ENCODE results near the gene FNDC3B.

FNDC3B gene

GRCh38 chr3:172192830-172193415 lies 153.5 kb downstream of the FNDC3B start:
- Histone ChIP-seq H3K9me2 (replicated peaks; ENCODE audit: low read depth, low read length) (no peaks in the 10 kb centered on the region), H3K9me3 (ENCODE audit: insufficient read depth, low read depth, low read length) (no peaks in the 10 kb centered on the region), H4K20me1 (ENCODE audit: insufficient read depth, low read length, poor library complexity, severe bottlenecking) (no peaks in the 10 kb centered on the region), H3K27me3 (ENCODE audit: insufficient read depth, low read length, poor library complexity, severe bottlenecking) (no peaks in the 10 kb centered on the region), H3K4me2 (ENCODE audit: low read depth, low read length, poor library complexity, severe bottlenecking) (no peak overlapping the region), H3K79me2 (ENCODE audit: insufficient read depth, low read length) (no peaks in the 10 kb centered on the region), H3F3A (ENCODE audit: low read depth) (no peaks in the 10 kb centered on the region), H3K4me1 (ENCODE audit: insufficient read depth, low read length, poor library complexity, severe bottlenecking) (peaks cover 4% of the 10 kb centered on the region), H2AFZ (ENCODE audit: low read length) (no peak overlapping the region), H3K9ac (ENCODE audit: low read depth, low read length, poor library complexity, severe bottlenecking) (no peak overlapping the region), H3K4me3 (ENCODE audit: low read length, poor library complexity, severe bottlenecking) (no peak overlapping the region), H3K36me3 (ENCODE audit: insufficient read depth, low read length) (no peaks in the 10 kb centered on the region)
- TF ChIP-seq, protein P1, sequence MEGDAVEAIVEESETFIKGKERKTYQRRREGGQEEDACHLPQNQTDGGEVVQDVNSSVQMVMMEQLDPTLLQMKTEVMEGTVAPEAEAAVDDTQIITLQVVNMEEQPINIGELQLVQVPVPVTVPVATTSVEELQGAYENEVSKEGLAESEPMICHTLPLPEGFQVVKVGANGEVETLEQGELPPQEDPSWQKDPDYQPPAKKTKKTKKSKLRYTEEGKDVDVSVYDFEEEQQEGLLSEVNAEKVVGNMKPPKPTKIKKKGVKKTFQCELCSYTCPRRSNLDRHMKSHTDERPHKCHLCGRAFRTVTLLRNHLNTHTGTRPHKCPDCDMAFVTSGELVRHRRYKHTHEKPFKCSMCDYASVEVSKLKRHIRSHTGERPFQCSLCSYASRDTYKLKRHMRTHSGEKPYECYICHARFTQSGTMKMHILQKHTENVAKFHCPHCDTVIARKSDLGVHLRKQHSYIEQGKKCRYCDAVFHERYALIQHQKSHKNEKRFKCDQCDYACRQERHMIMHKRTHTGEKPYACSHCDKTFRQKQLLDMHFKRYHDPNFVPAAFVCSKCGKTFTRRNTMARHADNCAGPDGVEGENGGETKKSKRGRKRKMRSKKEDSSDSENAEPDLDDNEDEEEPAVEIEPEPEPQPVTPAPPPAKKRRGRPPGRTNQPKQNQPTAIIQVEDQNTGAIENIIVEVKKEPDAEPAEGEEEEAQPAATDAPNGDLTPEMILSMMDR (conservative IDR thresholded peaks at IDR 0.05; ENCODE audit: low read length), result no peak
- no peak for TF ChIP-seq EZH2phosphoT487 (IDR thresholded peaks at IDR 0.05; ENCODE audit: borderline replicate concordance)

GRCh38 chr3:172193436-172193835 lies 154.1 kb downstream of the FNDC3B start:
- no peaks in the 10 kb centered on the region for H3K79me2 ChIP-seq (ENCODE audit: insufficient read depth, low read length)
- H3K4me2 ChIP-seq (ENCODE audit: low read depth, low read length, poor library complexity, severe bottlenecking), result no peak overlapping the region
- peaks cover 4% of the 10 kb centered on the region for H3K4me1 ChIP-seq (ENCODE audit: insufficient read depth, low read length, poor library complexity, severe bottlenecking)

GRCh38 chr3:172194702-172195406 lies 155.5 kb downstream of the FNDC3B start:
- Histone ChIP-seq H3K36me3 (ENCODE audit: insufficient read depth, low read length) (no peaks in the 10 kb centered on the region), H3K9me3 (ENCODE audit: insufficient read depth, low read depth, low read length) (no peaks in the 10 kb centered on the region), H3K4me1 (ENCODE audit: insufficient read depth, low read length, poor library complexity, severe bottlenecking) (peaks cover 4% of the 10 kb centered on the region), H3K9me2 (replicated peaks; ENCODE audit: low read depth, low read length) (no peaks in the 10 kb centered on the region), H2AFZ (ENCODE audit: low read length) (no peak overlapping the region), H3F3A (ENCODE audit: low read depth) (no peaks in the 10 kb centered on the region), H4K20me1 (ENCODE audit: insufficient read depth, low read length, poor library complexity, severe bottlenecking) (no peaks in the 10 kb centered on the region), H3K4me2 (ENCODE audit: low read depth, low read length, poor library complexity, severe bottlenecking) (no peak overlapping the region), H3K27me3 (ENCODE audit: insufficient read depth, low read length, poor library complexity, severe bottlenecking) (no peaks in the 10 kb centered on the region), H3K9ac (ENCODE audit: low read depth, low read length, poor library complexity, severe bottlenecking) (no peak overlapping the region), H3K4me3 (ENCODE audit: low read length, poor library complexity, severe bottlenecking) (no peak overlapping the region), H3K79me2 (ENCODE audit: insufficient read depth, low read length) (no peaks in the 10 kb centered on the region)
- TF ChIP-seq, protein P1 (conservative IDR thresholded peaks at IDR 0.05; ENCODE audit: low read length), result no peak
- no peak for TF ChIP-seq EZH2phosphoT487 (IDR thresholded peaks at IDR 0.05; ENCODE audit: borderline replicate concordance)

More at GRCh38 chr3:172193436-172193835, 154.1 kb downstream of the FNDC3B start:
- no peaks in the 10 kb centered on the region for H3K36me3 ChIP-seq (ENCODE audit: insufficient read depth, low read length)
- no peak for TF ChIP-seq EZH2phosphoT487 (IDR thresholded peaks at IDR 0.05; ENCODE audit: borderline replicate concordance)
- TF ChIP-seq, protein P1 (conservative IDR thresholded peaks at IDR 0.05; ENCODE audit: low read length), result no peak
- H3K27me3 ChIP-seq (ENCODE audit: insufficient read depth, low read length, poor library complexity, severe bottlenecking), result no peaks in the 10 kb centered on the region
- H4K20me1 ChIP-seq (ENCODE audit: insufficient read depth, low read length, poor library complexity, severe bottlenecking), result no peaks in the 10 kb centered on the region
- H3K9me3 ChIP-seq (ENCODE audit: insufficient read depth, low read depth, low read length), result no peaks in the 10 kb centered on the region
- no peak overlapping the region for H3K4me3 ChIP-seq (ENCODE audit: low read length, poor library complexity, severe bottlenecking)
- H3K9ac ChIP-seq (ENCODE audit: low read depth, low read length, poor library complexity, severe bottlenecking), result no peak overlapping the region
- no peaks in the 10 kb centered on the region for H3K9me2 ChIP-seq (replicated peaks; ENCODE audit: low read depth, low read length)
- H2AFZ ChIP-seq (ENCODE audit: low read length), result no peak overlapping the region
- no peaks in the 10 kb centered on the region for H3F3A ChIP-seq (ENCODE audit: low read depth)

All from Loucy (cell line).